Kidney (tissue), 14 donors: ENCODE results near the gene CCDC89. TPM values are rescaled to one million over a fixed set of nuclear protein-coding genes. Genes with fewer than 3 reads are reported as not detected.

Experiments
- DNase-seq, 5 donors: peaks; one replicate each; pipeline ENCODE4 v3.0.0-alpha.2; 2013 to 2020
- FAIRE-seq: peaks from 2 replicates; lab custom pipeline; 2012; peaks lifted over from hg19 to GRCh38; lab: Jason Lieb, UNC
- H3K27ac ChIP-seq, 2 donors: one replicate each; pipeline ENCODE4 v1.7.0; 2013; ENCODE audit warnings: low read depth in 2 of 2, low read length in 2 of 2, inconsistent platforms in 1 of 2
- H3K27me3 ChIP-seq: one replicate; pipeline ENCODE4 v1.7.1; 2013; ENCODE audit warnings: low read length, inconsistent platforms; ENCODE audit not compliant: control insufficient read depth, insufficient read depth
- H3K36me3 ChIP-seq, 3 donors: one replicate each; pipeline versions ENCODE4 v1.7.0 to v1.7.1; 2013; ENCODE audit warnings: low read length in 3 of 3, control low read depth in 1 of 3, inconsistent platforms in 1 of 3; ENCODE audit not compliant: insufficient read depth in 3 of 3, control insufficient read depth in 2 of 3
- H3K4me1 ChIP-seq, 3 donors: one replicate each; pipeline versions ENCODE4 v1.7.0 to v1.7.1; 2013; ENCODE audit warnings: low read length in 3 of 3, inconsistent platforms in 1 of 3, low read depth in 1 of 3; ENCODE audit not compliant: control insufficient read depth in 2 of 3, insufficient read depth in 2 of 3
- H3K4me3 ChIP-seq, 3 donors: one replicate each; pipeline versions ENCODE4 v1.7.0 to v1.8.1; 2013; ENCODE audit warnings: low read length in 3 of 3, control low read depth in 1 of 3, inconsistent platforms in 1 of 3
- H3K9ac ChIP-seq, 3 donors: one replicate each; pipeline versions ENCODE4 v1.7.0 to v1.7.1; 2013; ENCODE audit warnings: low read length in 3 of 3, control low read depth in 1 of 3, inconsistent platforms in 1 of 3
- H3K9me3 ChIP-seq, 3 donors: one replicate each; pipeline versions ENCODE4 v1.7.0 to v1.7.1; 2013; ENCODE audit warnings: low read length in 3 of 3, control low read depth in 1 of 3, inconsistent platforms in 1 of 3; ENCODE audit not compliant: control insufficient read depth in 2 of 3, insufficient read depth in 1 of 3
- intact Hi-C: fragments of 100-400 bp; cut with DNase I; formaldehyde crosslinking; loops from one replicate; pipeline ENCODE4 v1.11.1; 2022
- polyA plus RNA-seq: library from polyadenylated mRNA; stranded (reverse); fragments of 350-450 nt; fragmentation: Illumina TruSeq; extraction: RNeasy Lipid Tissue Mini Kit (QIAGEN cat#74804); gene quantifications from one replicate; pipeline ENCODE4 v1.2.3, GENCODE V29; 2014; ENCODE audit warnings: low read depth, low replicate concordance; ENCODE audit not compliant: insufficient read depth
- total RNA-seq: library from RNA; stranded (reverse); fragmentation: NEBNext Ultra II Directional; extraction: Animal tissue kit (Norgen Biotek cat#: 25700); gene quantifications from one replicate; pipeline ENCODE4 v1.2.1, GENCODE V29; 2021
- TF ChIP-seq, protein P1 (sequence below): IDR thresholded peaks from 3 replicates; pipeline ENCODE4 v1.5.1; 2012; ENCODE audit warnings: mild to moderate bottlenecking, moderate library complexity, borderline replicate concordance; ENCODE audit not compliant: insufficient read depth; ENCODE audit errors: extremely low read depth
- donor health status: control.
- donor health status: control.
- donor health status: control.
- donor health status: control.
- donor health status: control.
- donor health status: DM: yes; HTN: yes; CAD: no.
- donor health status: Normal renal cell carcinoma (clear cell type).

Gene CCDC89
- total and polyA plus RNA-seq, 2 donors from 2014 or later: 2.7 to 3.7 TPM

DNA sequence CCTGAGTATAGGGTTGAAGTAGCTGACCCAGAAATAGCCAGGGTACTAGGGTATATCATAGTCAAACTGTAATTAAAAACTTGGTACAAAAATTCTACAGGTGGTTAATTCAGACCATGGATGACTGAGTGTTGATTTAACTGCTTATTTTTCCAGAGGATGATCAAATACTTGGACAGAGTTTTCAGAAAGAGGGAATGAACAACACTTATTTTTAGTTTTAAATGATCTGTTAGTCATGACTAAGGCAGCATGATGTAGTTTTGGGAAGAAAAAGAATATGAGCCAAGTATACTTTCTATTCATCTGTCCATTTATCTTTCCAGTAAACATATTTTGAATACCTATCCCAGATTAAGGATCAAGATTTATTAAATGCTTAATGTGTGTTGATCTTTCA, 19.8 kb upstream of the CCDC89 start:
- Histone ChIP-seq H3K27ac (no peak overlapping the region), H3K4me3 (no peak overlapping the region), H3K4me1 (no peaks in the 10 kb centered on the region), H3K9ac (no peak overlapping the region), H3K9me3 (no peaks in the 10 kb centered on the region), H3K36me3 (no peaks in the 10 kb centered on the region), H3K27me3 (no peaks in the 10 kb centered on the region)
- no peak for FAIRE-seq
- TF ChIP-seq, protein P1, sequence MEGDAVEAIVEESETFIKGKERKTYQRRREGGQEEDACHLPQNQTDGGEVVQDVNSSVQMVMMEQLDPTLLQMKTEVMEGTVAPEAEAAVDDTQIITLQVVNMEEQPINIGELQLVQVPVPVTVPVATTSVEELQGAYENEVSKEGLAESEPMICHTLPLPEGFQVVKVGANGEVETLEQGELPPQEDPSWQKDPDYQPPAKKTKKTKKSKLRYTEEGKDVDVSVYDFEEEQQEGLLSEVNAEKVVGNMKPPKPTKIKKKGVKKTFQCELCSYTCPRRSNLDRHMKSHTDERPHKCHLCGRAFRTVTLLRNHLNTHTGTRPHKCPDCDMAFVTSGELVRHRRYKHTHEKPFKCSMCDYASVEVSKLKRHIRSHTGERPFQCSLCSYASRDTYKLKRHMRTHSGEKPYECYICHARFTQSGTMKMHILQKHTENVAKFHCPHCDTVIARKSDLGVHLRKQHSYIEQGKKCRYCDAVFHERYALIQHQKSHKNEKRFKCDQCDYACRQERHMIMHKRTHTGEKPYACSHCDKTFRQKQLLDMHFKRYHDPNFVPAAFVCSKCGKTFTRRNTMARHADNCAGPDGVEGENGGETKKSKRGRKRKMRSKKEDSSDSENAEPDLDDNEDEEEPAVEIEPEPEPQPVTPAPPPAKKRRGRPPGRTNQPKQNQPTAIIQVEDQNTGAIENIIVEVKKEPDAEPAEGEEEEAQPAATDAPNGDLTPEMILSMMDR: no peak
- peak in 1 of 5 donors; percentile 49 for DNase-seq
- intact Hi-C loops: no loop called here

DNA sequence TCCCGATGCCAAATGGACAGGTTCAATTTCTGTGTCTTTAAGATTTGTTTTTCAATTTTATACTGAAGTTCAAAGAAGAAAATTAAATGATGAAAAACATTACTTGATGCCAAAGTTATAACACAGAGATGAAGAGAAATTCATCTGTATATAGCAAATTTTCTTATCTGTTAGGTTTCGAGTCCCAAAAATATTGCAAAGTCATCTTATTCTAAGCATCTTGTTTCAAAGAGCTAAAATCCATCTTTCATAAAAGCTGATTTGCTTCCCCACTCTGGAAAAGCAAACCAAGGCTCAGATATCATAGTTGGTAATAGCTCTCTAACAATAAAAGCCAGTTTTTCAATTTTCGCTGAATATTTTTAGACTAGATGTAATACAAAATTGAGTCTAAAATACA, 19.0 kb upstream of the CCDC89 start:
- Histone ChIP-seq H3K36me3 (no peaks in the 10 kb centered on the region), H3K9ac (no peak overlapping the region), H3K4me3 (no peak overlapping the region), H3K27me3 (no peaks in the 10 kb centered on the region), H3K4me1 (no peaks in the 10 kb centered on the region), H3K9me3 (no peaks in the 10 kb centered on the region), H3K27ac (no peak overlapping the region)
- no peak for FAIRE-seq
- no peak for DNase-seq
- TF ChIP-seq, protein P1: no peak
- intact Hi-C loops: no loop called here

GRCh38 chr11:85699957-85700741, 14.2 kb upstream of the CCDC89 start:
- TF ChIP-seq, protein P1: no peak
- intact Hi-C loops: no loop called here
- no peak for FAIRE-seq

More at GRCh38 chr11:85699957-85700741, 14.2 kb upstream of the CCDC89 start:
- peak in 1 of 5 donors; percentile 36 for DNase-seq
- H3K27ac ChIP-seq: peak overlapping the region in 1 of 2 donors; percentile 36
- no peaks in the 10 kb centered on the region for H3K4me1 ChIP-seq
- no peak overlapping the region for H3K9ac ChIP-seq
- no peaks in the 10 kb centered on the region for H3K27me3 ChIP-seq
- H3K9me3 ChIP-seq: no peaks in the 10 kb centered on the region
- H3K4me3 ChIP-seq: no peak overlapping the region
- peaks cover 0 to 3% (median 2%) of the 10 kb centered on the region in 3 donors for H3K36me3 ChIP-seq
